Liver (tissue), 9 donors: ENCODE data around the gene STK4. TPM values are rescaled to one million over a fixed set of nuclear protein-coding genes. Genes with fewer than 3 reads are reported as not detected.

Source experiments
- DNase-seq: peaks from one replicate; pipeline ENCODE4 v3.0.0-alpha.2; 2017; ENCODE audit warnings: low spot score
- H3K27ac ChIP-seq, 2 donors: one replicate each; pipeline ENCODE4 v1.7.0; 2013; ENCODE audit warnings: inconsistent platforms in 2 of 2, low read length in 2 of 2, control low read depth in 1 of 2, low read depth in 1 of 2, mild to moderate bottlenecking in 1 of 2
- H3K27me3 ChIP-seq, 4 donors: one replicate each; pipeline versions ENCODE4 v1.6.1 to v1.7.0; 2013; ENCODE audit warnings: low read length in 3 of 4, inconsistent platforms in 1 of 4, mild to moderate bottlenecking in 1 of 4, moderate library complexity in 1 of 4; ENCODE audit not compliant: control insufficient read depth in 4 of 4, insufficient read depth in 4 of 4
- H3K36me3 ChIP-seq, 4 donors: one replicate each; pipeline versions ENCODE4 v1.6.1 to v1.7.0; 2013; ENCODE audit warnings: low read length in 3 of 4, mild to moderate bottlenecking in 3 of 4, low read depth in 1 of 4, moderate library complexity in 1 of 4; ENCODE audit not compliant: control insufficient read depth in 4 of 4, insufficient read depth in 3 of 4
- H3K4me1 ChIP-seq, 4 donors: one replicate each; pipeline versions ENCODE4 v1.6.1 to v1.7.0; 2013; ENCODE audit warnings: low read length in 3 of 4, mild to moderate bottlenecking in 3 of 4, moderate library complexity in 1 of 4; ENCODE audit not compliant: control insufficient read depth in 4 of 4, insufficient read depth in 4 of 4
- H3K4me3 ChIP-seq, 3 donors: one replicate each; pipeline versions ENCODE4 v1.6.1 to v1.7.0; 2013; ENCODE audit warnings: low read length in 3 of 3, control low read depth in 1 of 3, low read depth in 1 of 3, mild to moderate bottlenecking in 1 of 3
- H3K9ac ChIP-seq, 2 donors: one replicate each; pipeline ENCODE4 v1.7.0; 2013; ENCODE audit warnings: low read length in 2 of 2, mild to moderate bottlenecking in 2 of 2, moderate library complexity in 2 of 2, control low read depth in 1 of 2, low read depth in 1 of 2
- H3K9me3 ChIP-seq, 4 donors: one replicate each; pipeline versions ENCODE4 v1.6.1 to v1.7.0; 2013; ENCODE audit warnings: low read length in 3 of 4; ENCODE audit not compliant: control insufficient read depth in 4 of 4
- ATF3 ChIP-seq: IDR thresholded peaks from 2 replicates; pipeline ENCODE4 v1.6.1; 2016; ENCODE audit warnings: antibody characterized with exemption
- EGR1 ChIP-seq, 2 donors: IDR thresholded peaks; 2 replicates each; pipeline ENCODE4 v1.6.1; 2016 to 2018; ENCODE audit warnings: antibody characterized with exemption in 2 of 2, low read depth in 2 of 2
- FOXA1 ChIP-seq: IDR thresholded peaks from 2 replicates; pipeline ENCODE4 v1.6.1; 2016; ENCODE audit warnings: antibody characterized with exemption
- FOXA2 ChIP-seq: IDR thresholded peaks from 2 replicates; pipeline ENCODE4 v1.6.1; 2016; ENCODE audit warnings: antibody characterized with exemption
- GABPA ChIP-seq, 2 donors: IDR thresholded peaks in 1 of 2; conservative IDR thresholded peaks in 1 of 2; 2 replicates each; pipeline ENCODE4 v1.6.1; 2016; ENCODE audit warnings: antibody characterized with exemption in 2 of 2, mild to moderate bottlenecking in 1 of 2, moderate library complexity in 1 of 2
- HNF4A ChIP-seq, 2 donors: conservative IDR thresholded peaks; 2 replicates each; pipeline ENCODE4 v1.6.1; 2016; ENCODE audit warnings: antibody characterized with exemption in 2 of 2, mild to moderate bottlenecking in 2 of 2
- HNF4G ChIP-seq: IDR thresholded peaks from 2 replicates; pipeline ENCODE4 v1.6.1; 2016; ENCODE audit warnings: antibody characterized with exemption
- JUND ChIP-seq, 2 donors: IDR thresholded peaks; 2 replicates each; pipeline ENCODE4 v1.6.1; 2016; ENCODE audit warnings: antibody characterized with exemption in 2 of 2
- NR2F2 ChIP-seq: IDR thresholded peaks from 2 replicates; pipeline ENCODE4 v1.6.1; 2016; ENCODE audit warnings: antibody characterized with exemption
- RAD21 ChIP-seq, 2 donors: IDR thresholded peaks; 2 replicates each; pipeline ENCODE4 v1.6.1; 2016; ENCODE audit warnings: antibody characterized with exemption in 2 of 2, mild to moderate bottlenecking in 2 of 2
- REST ChIP-seq: IDR thresholded peaks from 2 replicates; pipeline ENCODE4 v1.6.1; 2016; ENCODE audit warnings: antibody characterized with exemption, mild to moderate bottlenecking
- RXRA ChIP-seq, 2 donors: IDR thresholded peaks; 2 replicates each; pipeline ENCODE4 v1.6.1; 2017 to 2018; ENCODE audit warnings: antibody characterized with exemption in 2 of 2, mild to moderate bottlenecking in 1 of 2
- SP1 ChIP-seq: IDR thresholded peaks from 2 replicates; pipeline ENCODE4 v1.6.1; 2018; ENCODE audit warnings: antibody characterized with exemption, mild to moderate bottlenecking
- TAF1 ChIP-seq: conservative IDR thresholded peaks from 2 replicates; pipeline ENCODE4 v1.6.1; 2016; ENCODE audit warnings: antibody characterized with exemption, mild to moderate bottlenecking
- ZBTB33 ChIP-seq: IDR thresholded peaks from 2 replicates; pipeline ENCODE4 v1.6.1; 2016; ENCODE audit warnings: antibody characterized with exemption
- WGBS: extraction: QIAGEN DNeasy Blood & Tissue Kit; methylation state at CpG from one replicate; pipeline ENCODE4 v1.1.7; 2013; 5-methylcytosine and 5-hydroxymethylcytosine counted together
- polyA plus RNA-seq, 2 donors: library from polyadenylated mRNA; stranded (reverse) in 1 of 2; unstranded in 1 of 2; fragments of 200-250 nt in 1 of 2; fragments of >200 nt in 1 of 2; fragmentation: Nextera tagmentation in 1 of 2; extraction: Ambion mirVana in 1 of 2; gene quantifications; one replicate each; pipeline versions ENCODE4 v1.2.1 to v1.2.3, GENCODE V29; 2013 to 2015
- total RNA-seq, 2 donors: library from RNA; depleted of rRNA; stranded (reverse); fragments of >200 nt; gene quantifications; one replicate each; pipeline ENCODE4 v1.2.3, GENCODE V29; 2014
- TF ChIP-seq, protein P1 (sequence below): fragments of 150-350 bp; IDR thresholded peaks from 2 replicates; pipeline ENCODE4 v1.5.1; 2017; ENCODE audit warnings: improper control_type of control experiment, low read depth, low read length; ENCODE audit not compliant: missing input control
- donor health status: healthy.
- donor health status: healthy.
- donor health status: healthy.
- donor health status: healthy.
- donor health status: healthy.

STK4 gene
- total and polyA plus RNA-seq, 4 donors: 3.7 to 20.8 (median 13.9) TPM

DNA sequence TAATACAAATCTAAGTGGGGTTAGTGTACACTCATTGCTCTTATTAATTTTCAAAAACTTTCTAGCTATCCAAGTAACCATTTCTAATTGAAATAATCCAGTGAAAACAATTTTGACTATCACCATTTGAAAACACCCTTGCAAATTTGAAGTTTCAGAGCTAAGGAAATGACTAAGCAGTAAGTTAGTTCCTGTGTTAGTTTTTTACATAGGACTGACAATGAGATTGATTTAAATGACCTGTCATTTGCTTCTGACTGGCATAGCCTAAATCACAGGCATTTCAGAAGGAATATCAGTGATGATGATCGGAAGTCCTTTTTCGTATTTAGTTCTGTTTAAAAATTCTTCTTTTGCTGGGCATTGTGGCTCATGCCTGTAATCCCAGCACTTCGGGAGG, 27.0 kb downstream of the STK4 start:
- no peak for DNase-seq
- Histone ChIP-seq H3K27ac (no peak overlapping the region), H3K27me3 (no peaks in the 10 kb centered on the region), H3K4me3 (no peak overlapping the region), H3K9ac (no peak overlapping the region), H3K4me1 (peaks cover 0 to 6% (median under 1%) of the 10 kb centered on the region in 4 donors), H3K9me3 (no peaks in the 10 kb centered on the region), H3K36me3 (peaks cover 2 to 14% (median 8%) of the 10 kb centered on the region in 4 donors)
- no peak for TF ChIP-seq REST
- no peak for TF ChIP-seq NR2F2
- TF ChIP-seq ATF3: no peak
- TF ChIP-seq HNF4G: no peak
- 80% methylated on average over 3 of the region's 3 CpGs for WGBS

DNA sequence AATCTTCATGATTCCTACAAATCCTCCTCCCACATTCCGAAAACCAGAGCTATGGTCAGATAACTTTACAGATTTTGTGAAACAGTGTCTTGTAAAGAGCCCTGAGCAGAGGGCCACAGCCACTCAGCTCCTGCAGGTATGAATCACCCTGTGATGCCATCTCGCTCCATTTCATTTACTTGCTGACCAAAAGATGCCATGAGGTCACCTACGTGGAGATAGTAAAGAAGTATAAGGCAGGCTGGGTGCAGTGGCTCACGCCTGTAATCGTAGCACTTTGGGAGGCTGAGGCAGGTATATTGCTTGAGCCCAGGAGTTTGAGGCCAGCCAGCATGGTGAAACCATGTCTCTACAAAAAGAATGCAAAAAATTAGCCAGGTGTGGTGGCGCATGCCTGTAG, 30.9 kb downstream of the STK4 start:
- Histone ChIP-seq H3K36me3 (peaks cover 8 to 30% (median 24%) of the 10 kb centered on the region in 4 donors), H3K4me3 (no peak overlapping the region), H3K9me3 (no peaks in the 10 kb centered on the region), H3K27me3 (no peaks in the 10 kb centered on the region), H3K4me1 (peaks cover 0 to 2% (median 0%) of the 10 kb centered on the region in 4 donors), H3K27ac (no peak overlapping the region), H3K9ac (no peak overlapping the region)
- 99% methylated on average over 6 of the region's 6 CpGs for WGBS
- TF ChIP-seq HNF4A (conservative IDR thresholded peaks at IDR 0.05) (no peak), SP1 (no peak), RXRA (IDR thresholded peaks at IDR 0.05) (no peak), GABPA (IDR thresholded peaks at IDR 0.05 in 1 of 2, conservative IDR thresholded peaks at IDR 0.05 in 1 of 2) (no peak)
- no peak for DNase-seq

- Histone ChIP-seq H3K9ac (no peak overlapping the region), H3K27ac (no peak overlapping the region), H3K4me3 (no peak overlapping the region), H3K36me3 (peaks cover 8 to 30% (median 24%) of the 10 kb centered on the region in 4 donors), H3K9me3 (no peaks in the 10 kb centered on the region), H3K4me1 (no peaks in the 10 kb centered on the region), H3K27me3 (no peaks in the 10 kb centered on the region)
- TF ChIP-seq ATF3 (no peak), FOXA1 (no peak), REST (no peak), RXRA (IDR thresholded peaks at IDR 0.05) (no peak), SP1 (no peak), ZBTB33 (no peak), FOXA2 (no peak), EGR1 (IDR thresholded peaks at IDR 0.05; ENCODE audit: low read depth in 2 of 2) (no peak), TAF1 (no peak), NR2F2 (no peak), HNF4G (no peak), GABPA (IDR thresholded peaks at IDR 0.05 in 1 of 2, conservative IDR thresholded peaks at IDR 0.05 in 1 of 2) (no peak), RAD21 (IDR thresholded peaks at IDR 0.05) (no peak), JUND (IDR thresholded peaks at IDR 0.05) (no peak), HNF4A (conservative IDR thresholded peaks at IDR 0.05) (no peak)
- TF ChIP-seq, protein P1, sequence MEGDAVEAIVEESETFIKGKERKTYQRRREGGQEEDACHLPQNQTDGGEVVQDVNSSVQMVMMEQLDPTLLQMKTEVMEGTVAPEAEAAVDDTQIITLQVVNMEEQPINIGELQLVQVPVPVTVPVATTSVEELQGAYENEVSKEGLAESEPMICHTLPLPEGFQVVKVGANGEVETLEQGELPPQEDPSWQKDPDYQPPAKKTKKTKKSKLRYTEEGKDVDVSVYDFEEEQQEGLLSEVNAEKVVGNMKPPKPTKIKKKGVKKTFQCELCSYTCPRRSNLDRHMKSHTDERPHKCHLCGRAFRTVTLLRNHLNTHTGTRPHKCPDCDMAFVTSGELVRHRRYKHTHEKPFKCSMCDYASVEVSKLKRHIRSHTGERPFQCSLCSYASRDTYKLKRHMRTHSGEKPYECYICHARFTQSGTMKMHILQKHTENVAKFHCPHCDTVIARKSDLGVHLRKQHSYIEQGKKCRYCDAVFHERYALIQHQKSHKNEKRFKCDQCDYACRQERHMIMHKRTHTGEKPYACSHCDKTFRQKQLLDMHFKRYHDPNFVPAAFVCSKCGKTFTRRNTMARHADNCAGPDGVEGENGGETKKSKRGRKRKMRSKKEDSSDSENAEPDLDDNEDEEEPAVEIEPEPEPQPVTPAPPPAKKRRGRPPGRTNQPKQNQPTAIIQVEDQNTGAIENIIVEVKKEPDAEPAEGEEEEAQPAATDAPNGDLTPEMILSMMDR: no peak
- no peak for DNase-seq
- 90% methylated on average over 5 of the region's 5 CpGs for WGBS
Observed at GRCh38 chr20:44997668-44998067, 31.4 kb downstream of the STK4 start.
